NCI-H510A treated with DMSO at 0.1 percent for 48 hours (cell line): Measurements from ENCODE around the gene DCC.

Experiments
- DNase-seq: peaks from one replicate; lab custom pipeline; 2025; lab: John Stamatoyannopoulos, UW

DCC gene

DNA sequence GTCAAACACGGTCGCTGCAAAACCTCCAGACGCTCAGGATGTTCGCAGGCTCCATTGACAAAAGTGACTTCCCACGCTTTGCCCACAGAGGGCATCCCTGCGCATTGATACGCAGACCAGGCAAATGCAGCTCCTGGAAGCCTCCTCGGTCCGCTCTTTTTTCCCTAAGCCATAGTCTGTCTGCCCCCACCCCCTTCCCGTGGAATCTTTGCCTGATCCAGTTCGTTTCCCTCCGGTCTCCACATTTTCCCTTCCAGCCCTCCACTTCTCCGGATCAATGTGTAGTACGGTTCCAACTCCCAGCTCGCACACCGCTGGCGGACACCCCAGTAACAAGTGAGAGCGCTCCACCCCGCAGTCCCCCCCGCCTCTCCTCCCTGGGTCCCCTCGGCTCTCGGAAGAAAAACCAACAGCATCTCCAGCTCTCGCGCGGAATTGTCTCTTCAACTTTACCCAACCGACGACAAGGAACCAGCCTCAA lies at the start of gene DCC:
Gene DCC (plus strand): TSS at position 307 of the 481 bp plus-strand sequence. CDS start 591 bp downstream, outside the sequence.
- DNase-seq, result peak; percentile 58

- DNase-seq, result no peak
These were observed 29.3 kb upstream of the DCC start for GRCh38 chr18:52310651-52311050.

DNA sequence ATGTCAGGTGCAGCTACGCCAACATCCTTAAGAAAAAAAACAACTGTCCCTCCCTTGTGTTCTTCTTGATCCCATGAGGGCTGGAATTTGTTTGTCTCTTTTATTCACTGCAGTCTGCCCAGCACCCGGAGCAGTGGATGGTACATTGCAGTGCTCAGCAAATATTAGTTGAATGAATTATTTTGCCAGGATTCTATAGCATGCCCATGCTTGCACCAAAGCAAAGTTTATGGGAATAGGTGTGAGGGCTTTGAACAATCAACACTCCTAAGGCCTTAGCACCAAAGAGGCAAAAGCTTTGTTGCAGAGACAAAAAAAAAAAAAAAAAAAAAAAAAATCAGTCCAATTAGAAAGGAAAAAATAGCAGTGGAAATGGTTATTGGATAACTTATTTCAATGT lies 28.7 kb upstream of the DCC start:
- DNase-seq, result no peak

DNA sequence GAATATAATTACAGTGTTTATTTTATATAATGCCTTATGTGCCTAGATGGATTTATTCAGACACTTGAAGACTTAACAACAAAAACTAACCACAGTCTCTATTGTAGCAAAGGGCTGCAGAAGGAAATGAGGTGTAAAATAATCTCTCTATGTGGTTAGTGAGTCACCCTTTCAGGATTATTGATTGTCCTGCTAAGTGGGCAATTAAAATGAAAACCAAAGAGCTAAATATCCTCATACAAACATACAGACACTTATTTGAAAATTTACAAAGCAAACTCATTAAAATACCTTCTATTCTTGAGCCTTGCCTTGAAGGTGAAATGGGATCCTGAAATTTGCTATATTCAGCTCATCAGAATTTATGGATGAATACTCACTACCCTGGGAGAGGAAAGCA lies 27.7 kb upstream of the DCC start:
- peak; percentile 92 for DNase-seq

- DNase-seq, result no peak
These were observed 26.8 kb upstream of the DCC start for GRCh38 chr18:52313213-52313612.

GRCh38 chr18:52319424-52319983 lies 20.5 kb upstream of the DCC start:
- DNase-seq, result no peak

GRCh38 chr18:52322307-52322706 lies 17.7 kb upstream of the DCC start:
- DNase-seq, result no peak

GRCh38 chr18:52323802-52324201 lies 16.2 kb upstream of the DCC start:
- no peak for DNase-seq

DNA sequence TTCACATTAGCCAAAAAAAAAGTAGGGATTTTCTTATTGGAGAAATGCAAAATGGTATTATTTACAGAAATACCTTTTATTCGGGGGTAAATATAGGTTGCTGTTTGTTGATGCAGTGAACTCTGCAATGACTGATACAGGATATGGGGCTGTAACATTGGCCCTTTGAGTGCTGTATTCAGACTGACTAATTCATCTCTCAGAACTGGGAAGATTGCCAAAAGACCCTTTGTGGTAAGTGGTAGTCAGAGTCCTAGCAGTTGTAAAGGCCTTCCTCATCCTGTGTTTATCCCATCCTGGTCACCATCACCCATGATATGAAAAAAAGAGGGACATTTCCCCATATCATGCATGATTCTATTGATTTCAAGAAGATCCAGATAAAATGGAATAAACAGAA lies 14.0 kb upstream of the DCC start:
- no peak for DNase-seq

DNA sequence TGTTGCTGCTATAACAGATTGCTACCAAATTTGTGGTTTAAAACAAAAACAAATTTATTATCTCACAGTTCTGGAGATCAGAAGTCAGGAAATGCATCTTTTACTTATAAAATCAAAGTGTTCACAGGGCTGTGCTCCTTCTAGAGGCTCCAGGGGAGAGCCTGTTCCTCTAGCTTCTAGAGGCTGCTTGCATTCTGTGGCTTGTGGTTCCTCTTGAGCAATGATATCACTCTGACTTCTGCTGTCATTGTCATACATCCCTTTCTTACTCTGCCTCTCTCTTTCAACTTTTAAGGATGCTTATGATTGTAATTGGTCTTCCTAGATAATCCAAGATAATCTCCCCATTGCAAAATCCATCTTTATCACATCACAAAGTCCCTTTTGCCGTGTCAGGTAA lies 6.1 kb upstream of the DCC start:
- DNase-seq, result no peak

GRCh38 chr18:52334307-52334706 lies 5.7 kb upstream of the DCC start:
- no peak for DNase-seq

- DNase-seq, result no peak
These were observed 5.1 kb upstream of the DCC start for GRCh38 chr18:52334896-52335295.

- no peak for DNase-seq
These were observed 2.7 kb upstream of the DCC start for GRCh38 chr18:52337276-52337675.

GRCh38 chr18:52340406-52341102 lies 557 bp downstream of the DCC start:
- no peak for DNase-seq

DNA sequence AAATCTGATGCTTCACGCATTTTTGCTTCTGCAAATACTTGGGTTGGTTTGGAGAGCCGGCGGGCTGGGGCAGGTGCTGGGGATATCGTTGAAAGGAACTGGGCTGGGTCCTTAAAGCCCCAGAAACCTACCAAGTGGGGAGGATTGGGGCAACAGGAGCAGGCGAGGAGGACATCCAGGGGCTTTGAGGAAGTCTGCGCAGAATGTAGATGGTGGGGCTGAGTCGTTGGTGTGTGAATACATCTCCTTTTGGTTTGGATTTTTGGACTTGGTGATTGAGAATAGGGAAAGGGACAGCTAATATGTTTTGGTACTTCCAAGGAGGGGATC lies 1.1 kb downstream of the DCC start:
- DNase-seq, result no peak

- no peak for DNase-seq
These were observed 1.8 kb downstream of the DCC start for GRCh38 chr18:52341608-52342381.

DNA sequence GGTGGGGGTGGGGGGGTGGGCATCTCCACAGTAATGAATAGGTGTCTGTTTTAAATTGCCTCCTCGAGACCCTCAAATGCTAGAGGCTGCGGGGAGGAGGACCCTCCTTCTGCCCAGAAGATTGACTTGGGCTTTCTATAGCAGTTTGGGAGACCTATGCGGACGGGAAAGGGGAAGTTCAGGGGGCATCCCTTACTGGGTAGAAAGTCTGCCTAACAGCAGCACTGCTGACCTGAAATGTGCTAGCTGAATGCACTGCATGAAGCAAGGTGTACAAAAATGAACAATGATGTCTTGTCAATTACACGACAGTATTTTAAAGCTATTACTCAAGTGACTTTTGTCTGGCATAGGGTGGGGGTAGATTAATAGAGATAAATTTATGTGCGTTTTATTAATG lies 2.5 kb downstream of the DCC start:
- no peak for DNase-seq

DNA sequence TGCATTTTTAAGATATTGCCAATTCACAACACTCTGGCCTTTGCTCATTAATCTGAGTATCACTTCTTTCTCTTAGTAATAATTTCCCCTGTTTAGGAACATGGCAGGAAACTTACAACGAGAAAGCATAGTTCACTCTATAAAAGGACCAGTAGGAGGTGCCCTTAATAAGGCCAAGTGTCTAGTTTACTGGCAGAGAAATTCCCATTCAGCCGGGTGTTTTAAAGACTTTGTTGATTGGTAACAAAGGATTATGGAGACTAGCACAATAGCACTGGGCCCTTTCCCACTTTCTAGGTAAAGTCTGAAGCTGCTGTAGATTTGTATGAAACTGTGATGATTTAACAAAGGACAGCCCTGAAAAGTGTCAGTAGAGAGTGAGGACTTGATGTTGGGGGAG lies 3.1 kb downstream of the DCC start:
- DNase-seq, result peak; percentile 13

GRCh38 chr18:52343731-52344340 lies 3.8 kb downstream of the DCC start:
- no peak for DNase-seq

DNA sequence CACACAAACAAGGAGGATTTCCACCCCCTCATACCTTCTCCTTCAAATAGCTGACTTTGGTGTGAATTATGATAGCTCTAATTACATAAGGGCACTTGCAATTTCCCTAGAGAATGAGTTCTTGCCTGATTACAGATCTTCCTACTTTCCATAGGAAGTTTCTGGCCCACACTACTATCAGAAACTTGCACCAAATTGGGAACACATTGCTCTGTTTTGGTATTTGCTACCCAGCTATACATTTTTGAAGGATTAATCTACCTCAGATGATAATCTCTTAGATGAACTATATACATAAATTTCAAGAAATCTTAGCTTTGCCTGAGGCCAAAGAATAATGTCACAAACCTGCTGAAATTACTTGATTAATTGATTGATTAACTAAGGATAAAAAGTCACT lies 4.9 kb downstream of the DCC start:
- DNase-seq, result no peak

DNA sequence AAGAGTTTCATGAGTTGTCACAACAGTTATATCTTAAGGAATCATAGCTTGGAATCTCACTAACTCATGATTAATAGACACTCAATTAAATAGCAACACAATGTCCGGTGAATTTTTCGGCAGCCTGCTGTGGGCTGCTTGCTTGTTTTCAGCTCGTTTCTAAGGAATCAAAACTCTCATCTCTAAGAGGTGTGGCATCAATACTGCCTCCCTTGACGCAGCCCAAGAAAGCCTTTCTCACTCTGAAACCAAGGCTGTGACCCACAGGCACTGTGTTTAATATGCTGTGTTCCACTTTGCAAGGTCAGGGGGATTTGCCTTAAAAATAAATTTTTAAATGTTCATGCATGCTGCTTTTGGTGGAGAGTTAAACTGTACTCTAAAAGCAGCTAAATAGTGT lies 5.4 kb downstream of the DCC start:
- DNase-seq, result no peak

- DNase-seq, result no peak
These were observed 8.2 kb downstream of the DCC start for GRCh38 chr18:52348209-52348608.

DNA sequence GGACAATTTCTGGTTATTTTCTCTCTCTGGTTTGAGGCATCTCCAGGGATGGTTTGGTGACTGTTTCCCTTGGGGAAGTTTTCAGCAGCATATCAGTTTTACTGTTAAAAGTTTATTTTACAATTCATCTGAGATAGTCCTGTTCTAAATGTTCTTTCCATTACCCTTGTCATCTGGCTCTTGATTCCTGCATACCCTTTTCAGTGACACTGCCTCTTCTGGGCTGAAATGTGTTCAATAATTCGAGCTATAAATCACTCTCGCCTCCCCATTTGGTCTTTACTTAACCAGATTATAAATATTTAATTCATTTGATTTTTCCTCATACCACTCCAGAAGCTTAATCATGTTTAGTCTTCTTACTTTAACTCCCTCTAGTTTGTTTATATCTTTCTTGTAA lies 9.5 kb downstream of the DCC start:
- DNase-seq, result no peak
